ENCODE results near the gene NOTUM.
"Not testable (repeated sequence)": the region's sequence is repeated elsewhere in the genome, so short reads cannot be mapped to it uniquely, and the experiment has no call there.

The NOTUM gene

GRCh38 chr17:81954131-81955057, 6.6 kb downstream of the NOTUM start:
- DNase-seq (no peak), ATAC-seq (replicated peaks) (no peak)
- H3K27me3 Mint-ChIP-seq = peaks cover 18 to 25% of the 10 kb centered on the region in 2 donors
- H3K36me3 Mint-ChIP-seq (ENCODE audit: insufficient read depth) = no peaks in the 10 kb centered on the region
- H3K4me3 Mint-ChIP-seq = no peak overlapping the region
- no peaks in the 10 kb centered on the region for H3K4me1 Mint-ChIP-seq (ENCODE audit: low read depth in 2 of 2)
- no peaks in the 10 kb centered on the region for H3K9me3 Mint-ChIP-seq
- no peak overlapping the region for H3K27ac Mint-ChIP-seq

- not testable (repeated sequence) for H3K36me3 Mint-ChIP-seq (ENCODE audit: insufficient read depth); ATAC-seq (replicated peaks); H3K4me3 Mint-ChIP-seq; H3K9me3 Mint-ChIP-seq; H3K27ac Mint-ChIP-seq; H3K4me1 Mint-ChIP-seq (ENCODE audit: low read depth in 2 of 2); DNase-seq
- H3K27me3 Mint-ChIP-seq = peaks cover 11 to 24% of the 10 kb centered on the region in 2 donors
These were observed 7.5 kb downstream of the NOTUM start for GRCh38 chr17:81953443-81953842.

GRCh38 chr17:81952792-81953228, 8.2 kb downstream of the NOTUM start:
- Mint-ChIP-seq H3K4me1 (ENCODE audit: low read depth in 2 of 2) (no peaks in the 10 kb centered on the region), H3K27ac (no peak overlapping the region), H3K27me3 (peaks cover 5 to 19% of the 10 kb centered on the region in 2 donors), H3K4me3 (no peak overlapping the region), H3K9me3 (no peaks in the 10 kb centered on the region), H3K36me3 (ENCODE audit: insufficient read depth) (no peaks in the 10 kb centered on the region)
- ATAC-seq (replicated peaks) (no peak), DNase-seq (no peak)

- Mint-ChIP-seq H3K27ac (no peak overlapping the region), H3K4me3 (no peak overlapping the region), H3K4me1 (ENCODE audit: low read depth in 2 of 2) (no peaks in the 10 kb centered on the region), H3K36me3 (ENCODE audit: insufficient read depth) (no peaks in the 10 kb centered on the region), H3K27me3 (peaks cover under 1 to 16% of the 10 kb centered on the region in 2 donors), H3K9me3 (no peaks in the 10 kb centered on the region)
- DNase-seq = no peak
- ATAC-seq (replicated peaks) = no peak
These were observed 9.0 kb downstream of the NOTUM start for GRCh38 chr17:81951785-81952684.

GRCh38 chr17:81950501-81950900, 10.5 kb downstream of the NOTUM start:
- Mint-ChIP-seq H3K27ac (no peak overlapping the region), H3K36me3 (ENCODE audit: insufficient read depth) (no peaks in the 10 kb centered on the region), H3K9me3 (no peaks in the 10 kb centered on the region), H3K4me1 (ENCODE audit: low read depth in 2 of 2) (no peaks in the 10 kb centered on the region), H3K4me3 (no peak overlapping the region), H3K27me3 (peaks cover 0 to 17% of the 10 kb centered on the region in 2 donors)
- ATAC-seq (replicated peaks) = no peak
- DNase-seq = no peak

GRCh38 chr17:81948635-81949378, 12.2 kb downstream of the NOTUM start:
- no peak for ATAC-seq (replicated peaks)
- H3K4me3 Mint-ChIP-seq = no peak overlapping the region
- no peaks in the 10 kb centered on the region for H3K36me3 Mint-ChIP-seq (ENCODE audit: insufficient read depth)
- no peaks in the 10 kb centered on the region for H3K4me1 Mint-ChIP-seq (ENCODE audit: low read depth in 2 of 2)
- DNase-seq = no peak
- no peak overlapping the region for H3K27ac Mint-ChIP-seq
- H3K9me3 Mint-ChIP-seq = no peaks in the 10 kb centered on the region
- H3K27me3 Mint-ChIP-seq = peaks cover 0 to 26% of the 10 kb centered on the region in 2 donors

- ATAC-seq (replicated peaks) (no peak), DNase-seq (no peak)
- no peak within 1 kb of the TSS for H3K4me3 Mint-ChIP-seq
- no peak within 1 kb of the TSS for H3K27ac Mint-ChIP-seq
- H3K36me3 Mint-ChIP-seq (ENCODE audit: insufficient read depth) = no peaks in the 10 kb centered on the region
- H3K4me1 Mint-ChIP-seq (ENCODE audit: low read depth in 2 of 2) = no peaks in the 10 kb centered on the region
- no peaks in the 10 kb centered on the region for H3K9me3 Mint-ChIP-seq
- peaks cover 0 to 26% of the 10 kb centered on the region in 2 donors for H3K27me3 Mint-ChIP-seq
These were observed 13.8 kb downstream of the NOTUM start, which contains the start of gene MYADML2 for GRCh38 chr17:81947189-81947588. TSS of gene MYADML2 (minus strand) at chr17:81947233. CDS start at chr17:81941741, 5,492 bp downstream.

- Mint-ChIP-seq H3K27me3 (peaks cover 0 to 36% of the 10 kb centered on the region in 2 donors), H3K4me3 (no peak overlapping the region), H3K4me1 (ENCODE audit: low read depth in 2 of 2) (no peaks in the 10 kb centered on the region), H3K27ac (no peak overlapping the region), H3K36me3 (ENCODE audit: insufficient read depth) (no peaks in the 10 kb centered on the region), H3K9me3 (no peaks in the 10 kb centered on the region)
- ATAC-seq (replicated peaks) (no peak), DNase-seq (no peak)
These were observed 16.1 kb downstream of the NOTUM start for GRCh38 chr17:81944858-81945257.

- no peaks in the 10 kb centered on the region for H3K9me3 Mint-ChIP-seq
- DNase-seq = no peak
- peaks cover 0 to 24% of the 10 kb centered on the region in 2 donors for H3K27me3 Mint-ChIP-seq
- H3K27ac Mint-ChIP-seq = no peak overlapping the region
- peaks cover 3 to 4% of the 10 kb centered on the region in 2 donors for H3K4me1 Mint-ChIP-seq (ENCODE audit: low read depth in 2 of 2)
- no peak overlapping the region for H3K4me3 Mint-ChIP-seq
- no peaks in the 10 kb centered on the region for H3K36me3 Mint-ChIP-seq (ENCODE audit: insufficient read depth)
- no peak for ATAC-seq (replicated peaks)
These were observed 18.8 kb downstream of the NOTUM start for GRCh38 chr17:81942167-81942553.

- no peaks in the 10 kb centered on the region for H3K9me3 Mint-ChIP-seq
- H3K4me3 Mint-ChIP-seq = no peak overlapping the region
- H3K36me3 Mint-ChIP-seq (ENCODE audit: insufficient read depth) = no peaks in the 10 kb centered on the region
- H3K4me1 Mint-ChIP-seq (ENCODE audit: low read depth in 2 of 2) = peaks cover 3 to 5% of the 10 kb centered on the region in 2 donors
- no peak overlapping the region for H3K27ac Mint-ChIP-seq
- no peak for ATAC-seq (replicated peaks)
- peaks cover 0 to 19% of the 10 kb centered on the region in 2 donors for H3K27me3 Mint-ChIP-seq
- no peak for DNase-seq
These were observed 19.4 kb downstream of the NOTUM start for GRCh38 chr17:81941484-81942166.

- no peak for ATAC-seq (replicated peaks)
- H3K4me1 Mint-ChIP-seq (ENCODE audit: low read depth in 2 of 2) = peaks cover 3 to 6% of the 10 kb centered on the region in 2 donors
- no peak overlapping the region for H3K27ac Mint-ChIP-seq
These were observed 20.2 kb downstream of the NOTUM start for GRCh38 chr17:81940538-81941483.

More at GRCh38 chr17:81940538-81941483, 20.2 kb downstream of the NOTUM start:
- DNase-seq = no peak
- H3K27me3 Mint-ChIP-seq = peaks cover 0 to 19% of the 10 kb centered on the region in 2 donors
- H3K36me3 Mint-ChIP-seq (ENCODE audit: insufficient read depth) = no peaks in the 10 kb centered on the region
- H3K4me3 Mint-ChIP-seq = no peak overlapping the region
- H3K9me3 Mint-ChIP-seq = no peaks in the 10 kb centered on the region
